HG02884 (cell line): ENCODE results near the gene DRC3.

Experiments used
- ATAC-seq: cut with Tn5 transposase; IDR thresholded peaks from one replicate; pipeline ENCODE4 v1.9.1; 2021; ENCODE audit warnings: mild to moderate bottlenecking, moderate library complexity; ENCODE audit not compliant: unreplicated experiment

Gene DRC3

DNA sequence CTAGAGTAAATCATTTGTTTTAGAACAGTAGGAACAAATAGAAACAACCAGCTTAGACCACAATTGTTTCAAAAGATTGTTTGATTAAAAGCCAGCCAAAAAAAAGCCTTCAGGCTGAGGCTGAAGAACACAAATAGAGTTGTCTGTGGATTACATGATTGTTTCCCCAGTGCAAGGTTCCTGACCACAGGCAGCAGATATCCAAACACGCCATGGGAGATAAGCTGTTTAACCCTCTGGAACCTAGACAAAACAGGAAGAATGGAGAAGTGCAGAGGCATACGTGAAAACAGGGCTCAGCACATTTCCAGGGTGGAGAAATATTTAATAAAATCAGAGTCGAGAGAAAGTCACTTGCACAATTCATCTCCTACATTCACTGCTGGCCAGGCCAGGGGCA is 45.3 kb downstream of the DRC3 start:
- ATAC-seq: no peak

DNA sequence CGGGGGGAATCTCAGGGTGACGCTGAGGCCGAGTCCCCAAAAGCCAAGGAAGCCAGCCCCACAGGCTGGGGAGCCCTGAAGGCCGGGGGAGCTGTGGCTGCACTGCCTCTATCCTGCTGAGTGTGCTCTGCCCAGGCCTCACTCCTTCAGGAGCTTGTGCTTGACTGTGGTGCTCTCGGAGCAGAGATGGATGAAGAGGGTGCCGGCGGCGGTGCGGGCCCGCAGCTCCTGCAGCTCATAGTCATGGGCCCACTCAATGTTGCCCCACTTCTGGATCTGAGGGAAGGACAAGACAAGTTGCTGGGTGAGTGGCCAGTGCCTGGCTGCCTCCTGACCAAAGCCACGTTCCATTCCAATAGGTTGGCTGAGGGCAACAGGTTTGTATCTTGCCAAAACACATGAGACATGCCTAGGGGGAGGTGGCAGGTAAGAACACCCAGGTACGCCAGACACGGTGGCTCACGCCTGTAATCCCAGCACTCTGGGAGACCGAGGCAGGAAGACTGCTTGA is 45.8 kb downstream of the DRC3 start:
- no peak for ATAC-seq

DNA sequence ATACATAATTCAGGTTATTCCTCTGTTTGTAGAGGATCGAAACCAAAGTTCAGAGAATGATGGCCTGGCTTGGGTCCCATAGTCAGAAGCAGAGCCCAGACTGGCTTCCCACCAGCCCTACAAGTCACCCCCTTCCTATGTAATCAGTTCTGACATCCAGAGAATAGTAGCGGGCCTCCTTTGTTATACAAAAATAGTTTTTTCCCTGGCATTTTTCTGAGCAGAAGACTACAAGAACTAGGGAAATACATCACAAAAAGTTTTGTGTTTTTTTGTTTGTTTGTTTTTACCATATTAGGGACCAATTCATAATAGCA is 47.1 kb downstream of the DRC3 start:
- no peak for ATAC-seq

DNA sequence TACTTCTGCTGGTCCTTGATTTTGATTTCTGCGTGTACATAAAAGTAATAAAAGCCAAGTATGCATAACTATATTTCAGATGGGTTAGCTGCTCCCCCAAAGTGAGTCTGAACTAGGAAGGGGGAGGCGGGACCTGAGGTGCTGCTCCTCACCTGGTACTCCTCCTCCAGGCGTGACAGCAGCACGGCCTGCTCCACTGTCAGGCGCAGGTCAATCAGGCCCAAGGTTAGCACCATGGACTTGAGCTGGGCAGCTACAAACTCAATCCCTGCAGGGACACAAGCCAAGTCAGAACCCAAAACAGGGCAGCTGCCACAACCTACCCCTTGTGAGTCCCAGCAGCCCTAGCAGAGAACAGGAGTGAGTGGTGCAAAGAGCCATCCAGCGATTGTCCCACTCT is 48.3 kb downstream of the DRC3 start:
- ATAC-seq: no peak

DNA sequence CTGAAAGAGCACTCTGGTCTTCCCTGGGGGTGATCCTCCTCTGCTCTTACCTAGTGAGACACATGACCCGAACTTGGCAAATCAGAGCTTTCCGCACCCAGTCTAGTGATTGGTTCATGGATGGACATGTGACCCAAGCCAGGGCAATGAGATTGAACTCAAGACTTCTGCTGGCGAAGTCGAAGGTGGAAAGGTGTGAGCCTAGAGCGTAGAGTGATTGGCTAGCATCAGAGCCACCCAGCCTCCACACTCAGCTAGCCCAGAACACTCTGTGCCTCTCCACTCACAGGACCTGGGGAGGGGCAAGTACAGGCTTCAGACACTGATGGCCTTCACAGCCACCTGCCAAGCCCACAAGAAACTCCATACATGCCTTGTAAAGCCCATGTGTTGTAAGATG is 48.7 kb downstream of the DRC3 start:
- ATAC-seq: no peak

DNA sequence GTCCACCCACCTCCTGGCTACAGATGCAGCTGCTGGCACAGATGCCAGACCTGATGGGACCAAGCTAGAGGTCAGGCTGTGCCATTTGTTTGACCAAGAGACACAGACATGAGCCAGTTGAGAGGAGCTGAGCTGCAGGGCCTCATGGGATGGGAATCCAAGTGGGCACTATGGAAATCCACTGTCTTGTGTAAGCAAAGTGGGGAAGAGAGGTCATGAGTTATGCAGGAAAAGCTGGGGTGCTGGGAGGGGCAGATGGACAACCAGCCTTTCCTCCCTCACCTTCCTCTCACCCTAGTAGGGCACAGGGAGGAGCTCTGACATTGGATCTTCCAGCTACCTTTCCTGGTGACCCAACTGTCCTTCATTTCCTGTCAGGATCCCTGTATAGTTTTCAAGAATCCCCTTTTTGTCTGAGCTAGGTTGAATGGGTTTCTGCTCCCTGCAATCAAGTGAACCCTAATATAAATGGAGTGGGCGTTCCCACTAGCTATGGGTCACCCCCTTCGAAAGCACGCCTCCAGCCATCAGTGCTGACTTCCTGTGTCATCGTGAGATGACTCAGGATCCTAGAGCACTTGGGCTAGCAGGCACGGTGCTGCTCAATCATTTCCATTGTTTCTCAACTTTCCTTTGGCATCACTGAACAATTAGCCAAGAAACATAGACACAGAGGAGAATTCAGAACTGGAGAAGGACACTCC is 52.7 kb downstream of the DRC3 start:
- ATAC-seq: no peak

DNA sequence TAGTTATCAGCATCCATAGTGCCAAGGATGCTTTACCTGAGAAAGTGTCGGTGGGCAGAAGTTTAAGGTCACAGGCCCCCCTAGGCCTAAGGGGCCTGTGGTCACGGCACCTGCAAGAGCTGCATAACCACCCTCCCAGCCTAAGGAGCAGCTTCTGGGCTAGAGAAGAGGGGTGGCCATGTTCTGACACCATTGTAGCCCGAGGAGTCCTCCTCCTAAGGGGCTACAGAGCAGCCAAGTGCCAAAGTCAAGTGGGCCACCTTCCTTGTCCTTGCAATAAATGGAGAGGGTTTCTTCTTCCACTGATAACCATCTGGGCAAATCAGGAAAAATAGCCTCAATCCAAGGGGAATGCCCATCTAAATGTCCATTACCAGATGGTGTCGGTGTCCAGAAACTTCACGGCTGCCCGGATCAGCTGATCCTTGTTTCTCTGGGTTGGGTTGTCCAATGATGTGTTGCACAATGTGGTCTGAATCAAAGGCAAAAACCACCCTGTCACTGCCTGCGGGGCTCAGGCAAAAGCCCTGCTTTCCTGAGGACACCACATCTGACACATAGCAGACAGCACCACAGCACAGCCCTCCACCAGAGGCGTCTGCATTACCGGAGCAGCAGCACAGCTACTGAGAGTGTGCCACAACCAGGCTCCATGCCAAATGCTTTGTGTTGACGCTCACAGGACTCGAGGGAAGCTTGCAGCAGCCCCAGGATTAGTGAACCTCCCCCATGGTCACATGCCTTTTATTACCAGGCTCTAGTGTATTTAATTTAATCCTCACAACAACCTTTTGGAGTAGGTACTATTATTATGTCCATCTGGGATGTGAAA is 53.5 kb downstream of the DRC3 start:
- ATAC-seq: no peak

DNA sequence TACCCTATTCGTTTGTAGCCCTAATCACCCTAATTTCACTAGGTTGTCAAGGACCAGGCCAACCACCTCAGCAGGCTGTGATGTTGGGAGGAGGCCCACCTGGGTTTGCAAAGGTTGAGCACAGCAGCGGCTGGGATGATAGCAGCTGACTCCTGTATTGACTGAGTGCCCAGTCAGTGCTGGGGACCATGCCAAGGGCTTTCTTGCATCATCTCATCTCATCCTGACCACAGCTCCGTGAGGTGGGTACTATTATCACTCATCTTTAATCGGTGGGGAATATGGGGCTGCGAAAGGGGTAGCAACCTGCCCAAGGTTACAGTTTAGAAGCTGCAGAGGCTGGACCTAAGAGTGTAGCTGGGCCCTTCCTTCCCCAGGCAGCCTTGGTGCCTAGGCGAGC is 54.6 kb downstream of the DRC3 start:
- no peak for ATAC-seq

DNA sequence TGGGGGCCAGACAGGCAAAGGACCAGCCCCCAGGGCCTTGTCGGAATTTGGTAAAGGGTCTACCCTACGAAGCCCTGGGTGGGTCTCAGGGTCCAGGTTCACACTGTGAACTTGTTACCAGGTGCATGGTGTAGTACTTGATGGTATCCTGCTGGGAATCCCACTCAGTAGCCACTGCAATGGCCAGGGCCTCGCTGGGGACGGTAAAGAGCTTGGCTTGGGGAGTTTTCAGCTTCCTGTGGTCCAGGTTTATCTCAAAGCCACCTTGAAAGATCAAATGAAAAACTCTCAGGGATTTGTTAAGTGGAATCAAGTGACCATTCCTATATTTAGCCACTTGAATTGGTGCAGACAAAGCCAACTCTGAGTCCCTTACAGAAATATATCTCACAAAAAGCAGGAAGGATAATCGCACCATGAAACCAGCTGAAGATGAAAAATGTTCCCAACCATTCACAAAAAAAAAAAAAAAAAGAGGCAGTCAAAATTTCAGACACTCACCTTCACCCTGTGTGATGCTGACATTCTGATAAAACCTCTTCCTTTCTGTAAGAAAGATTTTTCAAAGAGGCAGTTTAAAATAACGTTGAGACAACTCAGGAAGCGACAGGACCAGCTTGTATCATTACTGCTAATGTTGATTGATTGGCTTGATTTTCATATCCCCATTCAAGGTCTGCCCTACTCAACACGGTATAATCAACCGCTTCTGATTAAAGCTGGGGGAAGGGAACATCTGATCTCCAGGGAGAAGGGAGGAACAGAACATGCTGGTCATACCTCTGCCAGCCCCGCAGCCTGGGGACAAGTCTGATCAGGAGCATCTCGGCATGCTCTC is 55.7 kb downstream of the DRC3 start:
- no peak for ATAC-seq

DNA sequence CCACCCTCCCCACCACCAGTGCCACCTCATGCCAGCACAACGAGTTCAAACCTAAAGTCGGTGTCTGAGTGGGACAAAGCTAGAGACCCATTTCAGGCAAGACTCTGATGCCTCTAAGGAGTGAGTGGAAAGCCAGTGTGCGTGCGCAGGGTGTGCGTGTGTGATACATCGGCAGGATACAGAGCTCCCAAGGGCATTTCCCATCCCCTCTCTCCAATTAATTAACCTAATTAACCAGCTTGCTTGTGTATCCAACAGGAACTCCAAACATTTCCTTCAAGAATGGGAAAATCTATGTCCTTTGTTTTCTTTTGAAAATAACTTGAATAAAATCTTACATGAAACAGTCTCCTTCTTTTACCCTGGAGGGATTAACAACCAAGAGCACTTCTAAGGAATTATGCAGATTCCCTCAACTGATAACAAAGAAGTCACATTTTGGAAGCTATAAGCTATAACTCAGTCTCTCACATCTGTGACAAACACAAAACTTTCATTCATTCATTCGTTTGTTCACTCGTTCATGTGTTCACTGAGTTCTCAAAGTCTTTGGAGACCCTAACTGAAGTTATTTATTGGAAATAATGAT is 56.4 kb downstream of the DRC3 start:
- ATAC-seq: no peak

DNA sequence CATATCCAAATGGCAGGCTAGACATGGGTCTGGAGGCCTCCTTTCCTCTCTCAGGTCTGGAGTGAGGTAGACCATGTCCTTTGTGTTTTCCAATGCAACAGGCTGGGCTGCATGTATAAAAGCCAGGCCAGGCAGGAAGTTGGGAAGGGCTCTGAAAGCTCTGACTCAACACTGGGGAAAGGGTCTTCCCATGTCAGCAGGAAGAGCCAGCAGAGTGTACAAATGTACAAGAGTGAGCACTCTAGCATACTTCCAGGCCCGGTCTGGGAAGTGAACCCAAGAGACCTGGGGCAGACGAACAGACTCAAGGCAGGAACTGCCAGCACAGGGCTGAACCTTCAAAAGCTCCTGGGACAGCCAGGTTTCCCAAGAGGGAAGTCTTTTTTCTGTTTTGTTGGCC is 59.3 kb downstream of the DRC3 start:
- ATAC-seq: no peak

DNA sequence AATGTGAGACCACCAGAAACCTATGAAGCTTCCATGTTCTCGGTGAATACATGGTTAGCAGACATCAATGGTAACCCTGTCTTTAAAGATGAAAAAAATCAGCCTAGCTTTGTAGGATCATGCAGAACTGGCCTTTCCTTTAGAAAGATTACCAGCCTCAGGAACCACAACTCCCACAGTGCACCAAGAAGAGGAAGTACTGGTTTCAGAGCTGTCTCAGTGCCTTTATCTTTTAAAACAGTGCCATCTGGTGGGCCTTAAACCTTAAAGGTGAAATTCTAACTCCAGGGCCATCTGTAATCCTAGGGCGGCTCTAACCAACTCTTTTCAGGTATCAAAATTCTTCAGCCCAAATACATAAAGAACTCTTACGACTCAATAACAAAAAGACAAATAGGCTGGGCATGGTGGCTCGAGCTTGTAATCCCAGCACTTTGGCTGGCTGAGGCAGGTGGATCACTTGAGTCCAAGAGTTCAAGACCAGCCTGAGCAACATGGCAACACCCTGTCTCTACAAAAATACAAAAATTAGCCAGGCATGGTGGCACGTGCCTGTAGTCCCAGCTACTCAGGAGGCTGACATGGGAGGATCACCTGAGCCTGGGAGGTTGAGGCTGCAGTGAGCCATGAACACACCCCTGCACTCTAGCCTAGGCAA is 60.9 kb downstream of the DRC3 start:
- no peak for ATAC-seq

DNA sequence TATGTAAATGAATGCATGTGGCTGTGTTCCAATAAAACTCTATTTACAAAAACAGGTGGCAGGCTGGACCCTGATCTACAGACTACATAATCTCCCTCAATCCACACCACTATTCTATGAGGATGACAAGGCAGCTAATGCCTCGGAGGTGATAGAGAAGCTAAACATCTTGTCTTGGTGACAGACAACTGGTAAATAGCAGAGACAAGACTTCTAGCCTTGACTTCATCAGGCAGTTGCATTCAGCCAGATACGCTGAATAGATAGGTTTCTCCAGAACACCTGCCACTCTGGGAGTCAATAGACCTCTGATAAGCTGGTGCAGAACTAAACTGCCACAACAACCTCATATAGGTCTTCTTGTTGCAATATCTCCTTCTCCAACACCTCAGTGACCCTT is 63.0 kb downstream of the DRC3 start:
- ATAC-seq: no peak

DNA sequence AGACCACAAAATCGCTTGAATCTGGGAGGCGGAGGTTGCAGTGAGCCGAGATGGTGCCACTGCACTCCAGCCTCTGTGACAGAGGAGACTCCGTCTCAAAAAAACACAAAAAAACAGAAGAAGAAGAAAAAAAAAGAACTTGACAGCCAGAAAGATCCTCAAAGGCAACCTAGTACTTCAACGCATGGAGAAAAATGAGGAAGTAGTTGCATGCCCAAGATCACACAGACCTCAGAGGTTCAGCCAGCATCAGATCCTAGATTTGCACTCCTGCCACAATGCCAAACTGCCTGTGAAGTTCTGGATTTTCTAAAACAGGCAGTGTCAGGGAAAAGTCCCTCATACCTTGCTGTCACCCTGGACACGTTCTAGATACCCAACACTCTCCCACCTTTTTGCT is 64.8 kb downstream of the DRC3 start:
- ATAC-seq: no peak

DNA sequence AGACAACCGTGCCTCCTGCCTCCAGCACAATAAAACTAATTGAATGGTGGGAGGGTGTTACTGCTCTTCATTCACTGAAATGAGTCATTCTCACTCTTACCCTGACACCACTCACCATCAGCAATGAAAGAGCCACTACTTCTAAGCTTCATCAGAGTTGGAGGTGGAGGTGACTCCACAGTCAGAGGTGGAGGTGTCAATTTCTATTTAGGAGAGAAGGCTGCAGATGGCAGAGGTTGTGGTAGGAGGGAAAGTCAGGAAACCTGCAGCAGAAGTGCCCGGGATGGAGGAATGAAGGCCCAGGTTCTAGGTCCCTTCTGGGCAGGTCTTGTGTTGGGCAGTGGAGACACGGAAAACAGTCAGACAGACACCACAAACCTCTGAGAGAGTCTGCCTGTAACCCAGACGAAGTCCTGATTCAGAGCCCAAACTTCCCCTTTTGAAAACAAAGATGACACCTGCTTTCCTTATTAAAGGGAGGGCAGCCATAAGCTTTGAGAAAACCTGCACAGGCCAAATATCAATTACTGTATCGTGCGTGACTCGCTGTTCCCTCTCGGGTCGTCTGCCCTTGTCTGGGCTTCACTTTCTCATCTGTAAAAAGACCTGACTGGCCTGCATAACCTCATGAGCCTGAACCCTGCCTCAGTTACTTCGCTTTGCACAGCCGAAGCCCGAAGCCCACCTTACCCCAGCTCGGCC is 65.6 kb downstream of the DRC3 start:
- no peak for ATAC-seq

DNA sequence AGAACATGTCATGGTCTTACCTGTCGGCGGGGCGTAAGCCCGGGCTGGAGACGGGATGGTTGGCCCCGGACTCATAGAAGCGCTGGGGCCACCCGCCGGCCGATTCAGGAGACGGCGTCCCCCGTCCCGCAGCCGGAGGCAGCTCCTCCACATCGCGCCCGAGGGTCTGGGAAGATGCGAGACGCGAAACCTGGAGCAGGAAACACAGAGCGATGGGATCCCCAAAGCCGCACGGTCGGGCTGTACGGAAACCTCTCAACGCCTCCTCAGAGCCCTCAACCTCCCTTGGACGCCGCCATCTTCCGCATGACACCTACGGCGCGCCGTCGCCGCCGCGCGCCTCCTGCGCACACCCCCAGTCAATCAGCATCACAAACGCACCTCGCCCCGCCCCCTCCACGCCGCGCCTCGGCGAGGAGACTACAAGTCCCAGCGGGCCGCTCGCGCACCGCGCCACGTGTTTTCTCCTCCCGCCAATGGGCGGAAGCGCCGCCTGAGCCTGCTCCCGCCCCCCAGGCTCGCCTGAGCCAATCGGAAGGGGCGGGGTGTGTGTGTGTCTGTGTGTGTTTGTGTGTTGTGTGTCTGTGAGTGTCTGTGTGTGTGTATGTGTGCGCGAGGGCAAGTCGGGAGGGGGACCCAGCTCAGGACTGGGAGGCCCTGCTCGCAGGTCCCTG is 66.3 kb downstream of the DRC3 start, which contains the start of the genes ATPAF2 and GID4:
Gene ATPAF2, minus strand, starts transcription at position 308 of the 674 bp plus-strand sequence. Its CDS starts 155 bp downstream, at position 153.
Gene GID4, plus strand, starts transcription at position 548 of the 674 bp plus-strand sequence. Its CDS starts 57 bp downstream, at position 605.
- peak; percentile 84 for ATAC-seq

DNA sequence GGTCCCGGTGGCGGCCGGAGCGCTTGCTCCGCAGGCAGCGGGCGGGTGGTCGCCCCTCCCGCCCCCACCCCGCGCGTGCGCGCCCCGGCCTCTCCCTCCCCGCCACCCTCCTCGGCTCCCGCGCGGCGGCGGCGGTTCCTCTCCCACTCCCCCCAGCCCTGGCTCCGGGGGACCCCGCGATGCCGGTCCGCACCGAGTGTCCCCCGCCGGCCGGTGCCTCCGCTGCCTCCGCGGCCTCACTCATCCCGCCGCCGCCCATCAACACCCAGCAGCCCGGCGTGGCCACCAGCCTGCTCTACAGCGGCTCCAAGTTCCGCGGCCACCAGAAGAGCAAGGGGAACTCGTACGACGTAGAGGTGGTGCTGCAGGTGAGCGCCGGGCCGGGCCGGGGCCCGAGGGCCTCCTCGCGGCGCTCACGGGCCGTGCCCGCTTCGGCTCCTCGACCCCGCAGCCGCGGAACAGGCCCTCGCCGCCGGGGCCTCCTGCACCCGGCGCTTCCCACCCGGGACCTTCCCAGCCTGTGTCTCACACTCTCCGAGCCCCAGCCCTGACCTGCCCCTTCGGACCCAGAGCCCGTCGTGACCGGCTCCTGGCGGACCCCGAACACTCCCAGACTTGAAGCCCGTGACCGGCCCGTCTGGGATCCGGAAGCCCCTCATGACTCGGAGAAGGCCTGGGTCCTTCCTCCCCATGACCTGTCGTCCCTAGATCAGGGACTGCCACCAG is 67.0 kb downstream of the DRC3 start:
- ATAC-seq: peak; percentile 18

DNA sequence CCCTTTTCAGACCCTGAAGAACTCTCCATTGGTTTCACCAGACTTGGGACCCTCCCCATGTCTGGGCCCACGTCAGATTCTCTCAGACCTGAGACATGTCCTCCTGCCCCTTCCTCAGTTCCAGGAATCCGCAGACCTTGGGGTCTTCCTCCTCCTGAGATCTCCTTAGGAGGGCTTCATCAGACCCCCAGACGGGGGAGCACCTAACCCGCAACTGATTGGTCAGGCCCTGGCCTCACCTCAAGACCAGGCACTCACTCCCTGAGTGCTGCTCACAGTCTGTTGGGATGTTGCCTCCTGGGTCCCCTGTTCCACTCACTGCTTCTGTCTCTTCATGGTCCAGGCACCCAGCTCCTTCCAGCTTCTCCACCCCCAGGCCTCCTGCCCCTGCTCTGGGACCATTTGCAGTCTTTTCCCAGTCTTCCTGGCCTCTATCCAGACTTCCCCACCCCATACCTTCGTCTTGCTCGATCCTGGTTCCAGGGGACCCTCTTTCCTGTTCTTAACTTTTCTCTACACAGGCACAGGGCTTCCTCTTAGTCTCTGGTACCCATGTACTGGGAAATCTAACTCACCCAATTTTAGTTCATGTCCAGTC is 67.7 kb downstream of the DRC3 start:
- ATAC-seq: no peak
